Ishikawa (cell line): ENCODE data around the gene SAC3D1.

ENCODE experiments used
- CEBPB ChIP-seq: IDR thresholded peaks from 2 replicates; pipeline ENCODE4 v1.6.1; 2012
- EP300 ChIP-seq: IDR thresholded peaks from 2 replicates; pipeline ENCODE4 v1.6.1; 2012; ENCODE audit warnings: borderline replicate concordance
- RAD21 ChIP-seq: IDR thresholded peaks from 2 replicates; pipeline ENCODE4 v1.6.1; 2012; ENCODE audit warnings: low read depth
- TF ChIP-seq, protein P1 (sequence below): IDR thresholded peaks from 2 replicates; pipeline ENCODE4 v1.6.1; 2012; ENCODE audit warnings: low read depth, mild to moderate bottlenecking
- TF ChIP-seq, protein P2 (sequence below): IDR thresholded peaks from 2 replicates; pipeline ENCODE4 v1.6.1; 2012

DNA sequence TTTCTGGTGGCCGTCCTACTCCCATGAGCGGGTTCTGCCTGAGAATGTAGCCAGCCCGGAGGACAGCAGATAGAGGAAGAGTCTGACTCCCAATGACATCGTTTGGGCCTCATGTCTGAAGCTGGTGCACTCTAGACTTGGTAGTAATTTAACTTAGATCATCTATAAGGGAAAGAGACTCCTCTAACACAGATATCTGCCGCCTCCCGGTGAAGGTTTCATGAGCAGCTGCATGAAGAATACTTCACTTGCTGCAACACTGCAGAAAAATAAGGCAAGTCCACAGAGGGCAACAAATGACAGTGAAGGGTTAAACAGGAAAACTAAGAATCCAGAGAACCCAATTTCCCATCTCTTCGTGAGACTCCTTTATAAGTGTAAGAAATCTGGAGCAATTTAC, 33.0 kb upstream of the SAC3D1 start:
- TF ChIP-seq CEBPB = no peak
- TF ChIP-seq, protein P1, sequence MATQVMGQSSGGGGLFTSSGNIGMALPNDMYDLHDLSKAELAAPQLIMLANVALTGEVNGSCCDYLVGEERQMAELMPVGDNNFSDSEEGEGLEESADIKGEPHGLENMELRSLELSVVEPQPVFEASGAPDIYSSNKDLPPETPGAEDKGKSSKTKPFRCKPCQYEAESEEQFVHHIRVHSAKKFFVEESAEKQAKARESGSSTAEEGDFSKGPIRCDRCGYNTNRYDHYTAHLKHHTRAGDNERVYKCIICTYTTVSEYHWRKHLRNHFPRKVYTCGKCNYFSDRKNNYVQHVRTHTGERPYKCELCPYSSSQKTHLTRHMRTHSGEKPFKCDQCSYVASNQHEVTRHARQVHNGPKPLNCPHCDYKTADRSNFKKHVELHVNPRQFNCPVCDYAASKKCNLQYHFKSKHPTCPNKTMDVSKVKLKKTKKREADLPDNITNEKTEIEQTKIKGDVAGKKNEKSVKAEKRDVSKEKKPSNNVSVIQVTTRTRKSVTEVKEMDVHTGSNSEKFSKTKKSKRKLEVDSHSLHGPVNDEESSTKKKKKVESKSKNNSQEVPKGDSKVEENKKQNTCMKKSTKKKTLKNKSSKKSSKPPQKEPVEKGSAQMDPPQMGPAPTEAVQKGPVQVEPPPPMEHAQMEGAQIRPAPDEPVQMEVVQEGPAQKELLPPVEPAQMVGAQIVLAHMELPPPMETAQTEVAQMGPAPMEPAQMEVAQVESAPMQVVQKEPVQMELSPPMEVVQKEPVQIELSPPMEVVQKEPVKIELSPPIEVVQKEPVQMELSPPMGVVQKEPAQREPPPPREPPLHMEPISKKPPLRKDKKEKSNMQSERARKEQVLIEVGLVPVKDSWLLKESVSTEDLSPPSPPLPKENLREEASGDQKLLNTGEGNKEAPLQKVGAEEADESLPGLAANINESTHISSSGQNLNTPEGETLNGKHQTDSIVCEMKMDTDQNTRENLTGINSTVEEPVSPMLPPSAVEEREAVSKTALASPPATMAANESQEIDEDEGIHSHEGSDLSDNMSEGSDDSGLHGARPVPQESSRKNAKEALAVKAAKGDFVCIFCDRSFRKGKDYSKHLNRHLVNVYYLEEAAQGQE = no peak
- TF ChIP-seq RAD21 = no peak
- no peak for TF ChIP-seq EP300
- TF ChIP-seq, protein P2, sequence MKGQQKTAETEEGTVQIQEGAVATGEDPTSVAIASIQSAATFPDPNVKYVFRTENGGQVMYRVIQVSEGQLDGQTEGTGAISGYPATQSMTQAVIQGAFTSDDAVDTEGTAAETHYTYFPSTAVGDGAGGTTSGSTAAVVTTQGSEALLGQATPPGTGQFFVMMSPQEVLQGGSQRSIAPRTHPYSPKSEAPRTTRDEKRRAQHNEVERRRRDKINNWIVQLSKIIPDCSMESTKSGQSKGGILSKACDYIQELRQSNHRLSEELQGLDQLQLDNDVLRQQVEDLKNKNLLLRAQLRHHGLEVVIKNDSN = no peak
